Smooth muscle cell of the brain vasculature (primary cell): ENCODE results near the gene LRAT.
A peak's percentile ranks its signal among the peaks of the same experiment; 100 is the strongest.

Source experiments
- DNase-seq: peaks from one replicate; pipeline ENCODE4 v3.0.0-alpha.2; 2012; ENCODE audit warnings: low read depth, low spot score

Gene LRAT

DNA sequence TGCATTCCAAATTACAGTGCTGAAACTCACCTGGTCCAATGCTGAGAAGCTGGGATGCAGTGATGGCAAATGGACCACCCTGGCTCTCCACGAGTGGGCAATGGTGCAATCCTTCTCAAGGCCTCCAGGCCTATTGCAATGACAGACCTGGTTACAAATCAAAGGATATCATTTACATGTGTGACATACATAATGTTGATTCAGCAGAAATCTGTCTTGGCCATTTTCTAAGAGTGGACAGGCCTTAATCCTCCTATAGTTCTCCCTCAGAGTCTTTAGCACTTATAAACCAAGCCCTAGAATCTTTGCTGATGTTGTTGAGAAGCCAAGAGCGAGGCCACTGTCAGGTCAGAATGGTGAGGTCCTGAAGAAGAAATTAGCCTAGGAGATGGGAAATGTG is 17.1 kb downstream of the LRAT start:
- no peak for DNase-seq

DNA sequence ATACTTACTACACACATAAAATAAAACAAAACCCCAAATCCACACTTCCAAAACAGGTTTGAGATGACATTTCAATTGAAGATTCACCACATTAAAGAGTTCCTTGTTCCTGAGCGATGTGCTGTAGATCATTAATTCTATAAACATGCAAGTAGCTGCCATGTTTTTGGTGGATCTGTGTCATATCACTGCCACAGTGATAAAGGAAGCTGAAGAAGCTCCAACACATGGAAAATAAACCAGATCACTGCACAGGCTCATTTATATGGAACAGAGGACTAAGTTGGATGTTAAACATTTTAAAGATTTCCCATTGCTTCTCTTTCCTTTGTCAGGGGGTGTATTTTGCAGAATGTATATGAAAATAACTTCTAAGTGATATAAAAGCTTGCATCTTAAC is 34.5 kb downstream of the LRAT start:
- DNase-seq = no peak

DNA sequence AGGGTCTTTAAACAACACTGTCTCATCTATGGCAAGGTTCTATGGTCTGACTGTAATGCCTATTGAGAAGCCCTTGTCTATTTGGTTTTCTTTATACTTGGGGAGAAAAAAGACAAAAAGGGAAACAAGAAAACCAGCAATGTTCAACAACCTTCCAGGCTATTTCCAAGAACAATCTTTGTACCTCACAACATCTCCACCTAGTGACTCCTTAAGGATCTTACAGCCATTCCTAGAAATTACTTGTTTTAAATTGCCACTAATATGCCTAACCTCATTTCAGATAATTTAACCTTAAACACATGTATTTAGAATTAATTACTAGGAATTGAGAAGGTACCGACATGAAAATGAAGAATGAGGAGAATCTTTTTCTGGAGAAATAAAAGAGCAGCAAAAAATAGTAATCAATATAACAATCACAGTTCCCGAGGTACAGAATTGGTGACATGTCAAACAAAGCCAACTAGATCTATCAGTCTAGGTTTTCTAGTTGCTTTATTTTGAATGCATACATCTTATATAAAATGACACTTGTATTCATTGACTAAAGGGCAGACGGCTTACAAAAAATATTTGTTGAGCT is 35.7 kb downstream of the LRAT start:
- DNase-seq = peak; percentile 2

DNA sequence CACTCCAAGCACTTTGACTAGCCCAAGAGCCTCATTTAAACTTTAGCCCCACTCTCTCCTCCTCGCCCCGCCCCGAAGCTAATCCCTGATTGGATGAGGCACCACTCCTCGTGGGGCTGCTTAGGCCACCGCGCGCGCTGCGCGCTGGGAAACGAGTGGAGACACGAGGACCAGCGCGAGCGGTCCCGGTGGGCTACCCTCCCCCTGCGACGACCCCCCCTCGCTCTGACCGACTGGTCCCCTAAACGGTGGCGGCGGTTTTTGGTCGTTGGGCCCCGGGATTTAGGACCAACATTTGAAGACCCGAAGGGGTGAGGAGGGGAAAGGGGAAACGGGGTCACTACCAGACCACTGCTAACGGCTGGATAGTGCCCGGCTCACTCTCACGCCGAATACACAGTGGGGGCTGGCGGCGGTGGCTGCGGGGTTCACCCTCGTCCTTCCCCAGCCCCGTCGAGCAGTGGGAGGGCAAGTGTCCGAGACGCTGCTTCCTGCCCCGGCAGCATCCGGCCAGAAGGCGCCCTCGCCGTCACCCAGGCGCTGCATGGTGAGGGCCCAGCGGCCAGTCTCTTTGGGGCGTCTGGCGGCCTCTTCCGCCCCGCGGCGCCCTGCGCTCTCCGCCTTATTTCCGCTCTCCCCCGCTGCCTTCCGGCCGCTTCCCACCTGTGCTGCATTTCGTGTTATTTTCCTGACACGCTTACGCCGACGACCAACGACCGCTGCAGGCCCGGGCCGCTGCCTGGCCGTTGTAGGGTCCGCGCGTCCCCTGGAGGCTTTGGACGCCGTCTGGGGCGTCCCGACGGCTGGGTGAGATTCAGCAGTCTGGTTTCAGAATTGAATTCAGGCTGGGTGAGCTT is 37.6 kb downstream of the LRAT start, which contains the start of gene RBM46:
TSS of gene RBM46 (plus strand) at position 147 of the 857 bp plus-strand sequence. CDS start 15,481 bp downstream, outside the sequence.
- DNase-seq = no peak

DNA sequence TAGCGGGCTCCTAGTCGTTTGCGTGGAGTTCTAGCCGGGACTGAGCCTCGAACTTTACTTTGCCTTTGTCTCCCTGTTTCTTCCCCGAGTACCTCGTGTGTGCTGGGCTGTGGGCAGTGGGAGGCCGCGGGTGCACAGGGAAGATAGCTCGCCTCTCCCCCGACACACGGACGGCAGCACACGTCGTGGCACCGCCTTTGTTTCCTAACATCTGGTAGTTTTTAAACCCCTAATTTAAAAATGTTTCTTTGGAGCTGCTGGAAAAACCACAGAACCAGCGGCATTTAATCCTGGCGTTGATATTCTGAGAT is 38.1 kb downstream of the LRAT start:
- no peak for DNase-seq
